Measurements from ENCODE around the gene KSR1.

KSR1 gene

DNA sequence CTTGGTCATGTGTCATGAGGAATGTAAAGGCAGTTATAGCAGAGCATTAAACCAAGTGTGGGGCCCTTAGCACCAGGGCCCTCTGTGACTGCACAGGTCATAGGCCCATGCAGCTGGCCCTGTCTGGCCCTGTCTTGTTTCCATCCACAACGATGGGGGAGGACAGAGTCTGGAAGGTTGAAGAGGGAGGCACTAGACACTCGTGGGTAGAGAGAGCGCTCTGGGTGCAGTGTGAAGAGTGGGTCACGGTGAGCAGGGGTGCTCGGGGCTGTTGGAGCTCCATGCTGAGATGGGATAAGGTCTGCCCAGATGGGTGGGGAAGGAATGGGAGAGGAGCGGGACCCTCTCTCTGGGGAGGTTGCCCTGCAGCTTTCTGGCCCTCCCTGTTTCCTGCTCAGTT, 12.8 kb upstream of the KSR1 start:
- TF ChIP-seq NFIC (IDR thresholded peaks at IDR 0.05) (no peak), FOXM1 (IDR thresholded peaks at IDR 0.05; ENCODE audit: borderline replicate concordance, low read depth) (no peak), RAD21 (IDR thresholded peaks at IDR 0.05; ENCODE audit: low read depth) (no peak), ZBTB7A (IDR thresholded peaks at IDR 0.05; ENCODE audit: low read depth) (no peak), TEAD4 (IDR thresholded peaks at IDR 0.05) (no peak), REST (IDR thresholded peaks at IDR 0.05; ENCODE audit: low read depth) (no peak), EGR1 (IDR thresholded peaks at IDR 0.05) (no peak), CREB1 (IDR thresholded peaks at IDR 0.05; ENCODE audit: low read depth) (no peak), TCF12 (IDR thresholded peaks at IDR 0.05; ENCODE audit: low read depth) (no peak), TAF1 (IDR thresholded peaks at IDR 0.05; ENCODE audit: low read depth) (no peak), YY1 (IDR thresholded peaks at IDR 0.05; ENCODE audit: low read depth) (no peak), EP300 (IDR thresholded peaks at IDR 0.05; ENCODE audit: borderline replicate concordance) (no peak), CEBPB (IDR thresholded peaks at IDR 0.05) (no peak)
- TF ChIP-seq, protein P1, sequence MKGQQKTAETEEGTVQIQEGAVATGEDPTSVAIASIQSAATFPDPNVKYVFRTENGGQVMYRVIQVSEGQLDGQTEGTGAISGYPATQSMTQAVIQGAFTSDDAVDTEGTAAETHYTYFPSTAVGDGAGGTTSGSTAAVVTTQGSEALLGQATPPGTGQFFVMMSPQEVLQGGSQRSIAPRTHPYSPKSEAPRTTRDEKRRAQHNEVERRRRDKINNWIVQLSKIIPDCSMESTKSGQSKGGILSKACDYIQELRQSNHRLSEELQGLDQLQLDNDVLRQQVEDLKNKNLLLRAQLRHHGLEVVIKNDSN (IDR thresholded peaks at IDR 0.05) = no peak
- TF ChIP-seq, protein P2, sequence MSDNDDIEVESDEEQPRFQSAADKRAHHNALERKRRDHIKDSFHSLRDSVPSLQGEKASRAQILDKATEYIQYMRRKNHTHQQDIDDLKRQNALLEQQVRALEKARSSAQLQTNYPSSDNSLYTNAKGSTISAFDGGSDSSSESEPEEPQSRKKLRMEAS (IDR thresholded peaks at IDR 0.05) = no peak

GRCh38 chr17:27445971-27446370, 10.3 kb upstream of the KSR1 start:
- TF ChIP-seq, protein P1 (IDR thresholded peaks at IDR 0.05) = no peak
- TF ChIP-seq EGR1 (IDR thresholded peaks at IDR 0.05) (no peak), CEBPB (IDR thresholded peaks at IDR 0.05) (no peak), CREB1 (IDR thresholded peaks at IDR 0.05; ENCODE audit: low read depth) (no peak), TEAD4 (IDR thresholded peaks at IDR 0.05) (no peak), RAD21 (IDR thresholded peaks at IDR 0.05; ENCODE audit: low read depth) (no peak), TAF1 (IDR thresholded peaks at IDR 0.05; ENCODE audit: low read depth) (no peak), ZBTB7A (IDR thresholded peaks at IDR 0.05; ENCODE audit: low read depth) (no peak), EP300 (IDR thresholded peaks at IDR 0.05; ENCODE audit: borderline replicate concordance) (no peak), YY1 (IDR thresholded peaks at IDR 0.05; ENCODE audit: low read depth) (no peak), TCF12 (IDR thresholded peaks at IDR 0.05; ENCODE audit: low read depth) (no peak), NFIC (IDR thresholded peaks at IDR 0.05) (no peak), REST (IDR thresholded peaks at IDR 0.05; ENCODE audit: low read depth) (no peak), FOXM1 (IDR thresholded peaks at IDR 0.05; ENCODE audit: borderline replicate concordance, low read depth) (no peak)
- TF ChIP-seq, protein P2 (IDR thresholded peaks at IDR 0.05) = no peak

DNA sequence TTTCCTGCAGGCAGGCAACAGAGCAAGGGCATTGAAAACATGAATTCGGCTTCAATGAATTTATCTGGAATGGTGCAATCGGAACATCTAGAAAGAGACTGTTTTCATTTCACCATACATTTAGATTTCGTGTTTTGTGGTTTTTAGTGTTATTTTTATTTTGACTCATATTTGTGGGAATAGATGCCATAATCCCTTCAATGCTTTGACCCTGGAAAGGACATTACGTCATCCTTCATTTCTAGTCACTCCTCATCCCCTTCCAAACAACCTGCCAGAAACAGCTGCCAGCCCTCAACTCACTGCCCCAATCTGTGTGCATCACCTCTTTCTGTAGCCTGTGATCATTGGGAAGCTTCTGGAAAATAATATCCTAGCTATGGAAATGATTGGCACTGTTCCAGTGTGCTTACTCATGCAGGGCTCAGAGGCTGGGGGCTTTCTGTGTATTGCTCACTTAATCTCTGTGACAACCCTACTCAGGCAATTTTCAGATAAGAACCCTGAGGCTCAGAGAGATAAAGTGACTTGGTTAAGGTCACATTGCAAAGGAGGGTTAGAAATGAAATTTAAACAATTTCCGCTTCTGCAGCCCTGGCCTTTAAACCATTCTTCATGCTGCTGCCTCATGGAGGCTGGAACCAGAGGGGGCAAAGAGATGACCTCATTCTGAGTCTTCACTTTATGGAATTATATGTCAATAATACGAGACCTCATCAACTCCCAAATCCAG, 9.5 kb upstream of the KSR1 start:
- TF ChIP-seq FOXM1 (IDR thresholded peaks at IDR 0.05; ENCODE audit: borderline replicate concordance, low read depth) (no peak), CEBPB (IDR thresholded peaks at IDR 0.05) (no peak), ZBTB7A (IDR thresholded peaks at IDR 0.05; ENCODE audit: low read depth) (no peak), EP300 (IDR thresholded peaks at IDR 0.05; ENCODE audit: borderline replicate concordance) (no peak), EGR1 (IDR thresholded peaks at IDR 0.05) (no peak), TAF1 (IDR thresholded peaks at IDR 0.05; ENCODE audit: low read depth) (no peak), NFIC (IDR thresholded peaks at IDR 0.05) (no peak), REST (IDR thresholded peaks at IDR 0.05; ENCODE audit: low read depth) (no peak), RAD21 (IDR thresholded peaks at IDR 0.05; ENCODE audit: low read depth) (no peak), TEAD4 (IDR thresholded peaks at IDR 0.05) (no peak), TCF12 (IDR thresholded peaks at IDR 0.05; ENCODE audit: low read depth) (no peak), CREB1 (IDR thresholded peaks at IDR 0.05; ENCODE audit: low read depth) (no peak), YY1 (IDR thresholded peaks at IDR 0.05; ENCODE audit: low read depth) (no peak)
- TF ChIP-seq, protein P2 (IDR thresholded peaks at IDR 0.05) = no peak
